Mononuclear cell (primary cell): ENCODE results near the gene RNF222. TPM values are rescaled to one million over a fixed set of nuclear protein-coding genes. Genes with fewer than 3 reads are reported as not detected.
"Not testable (repeated sequence)": the region's sequence is repeated elsewhere in the genome, so short reads cannot be mapped to it uniquely, and the experiment has no call there.

Source experiments
- H3K27me3 ChIP-seq: 2 replicates; pipeline ENCODE4 v1.6.0; 2011; ENCODE audit warnings: low read length, control low read depth; ENCODE audit not compliant: insufficient read depth
- H3K4me1 ChIP-seq: 2 replicates; pipeline ENCODE4 v1.5.1; 2011; ENCODE audit warnings: mild to moderate bottlenecking, low read length, control low read depth; ENCODE audit not compliant: insufficient read depth
- H3K4me3 ChIP-seq: 2 replicates; pipeline ENCODE4 v1.5.1; 2011; ENCODE audit warnings: mild to moderate bottlenecking, low read length, moderate library complexity
- H3K9me3 ChIP-seq: 2 replicates; pipeline ENCODE4 v1.5.1; 2011; ENCODE audit warnings: low read depth, mild to moderate bottlenecking, control low read depth, low read length
- total RNA-seq: library from RNA; depleted of rRNA; stranded (reverse); fragments of >200 nt; gene quantifications from one replicate; pipeline ENCODE4 v1.2.3, GENCODE V29; 2012

RNF222 gene
- total RNA-seq, 1 donor: 0.73 TPM

DNA sequence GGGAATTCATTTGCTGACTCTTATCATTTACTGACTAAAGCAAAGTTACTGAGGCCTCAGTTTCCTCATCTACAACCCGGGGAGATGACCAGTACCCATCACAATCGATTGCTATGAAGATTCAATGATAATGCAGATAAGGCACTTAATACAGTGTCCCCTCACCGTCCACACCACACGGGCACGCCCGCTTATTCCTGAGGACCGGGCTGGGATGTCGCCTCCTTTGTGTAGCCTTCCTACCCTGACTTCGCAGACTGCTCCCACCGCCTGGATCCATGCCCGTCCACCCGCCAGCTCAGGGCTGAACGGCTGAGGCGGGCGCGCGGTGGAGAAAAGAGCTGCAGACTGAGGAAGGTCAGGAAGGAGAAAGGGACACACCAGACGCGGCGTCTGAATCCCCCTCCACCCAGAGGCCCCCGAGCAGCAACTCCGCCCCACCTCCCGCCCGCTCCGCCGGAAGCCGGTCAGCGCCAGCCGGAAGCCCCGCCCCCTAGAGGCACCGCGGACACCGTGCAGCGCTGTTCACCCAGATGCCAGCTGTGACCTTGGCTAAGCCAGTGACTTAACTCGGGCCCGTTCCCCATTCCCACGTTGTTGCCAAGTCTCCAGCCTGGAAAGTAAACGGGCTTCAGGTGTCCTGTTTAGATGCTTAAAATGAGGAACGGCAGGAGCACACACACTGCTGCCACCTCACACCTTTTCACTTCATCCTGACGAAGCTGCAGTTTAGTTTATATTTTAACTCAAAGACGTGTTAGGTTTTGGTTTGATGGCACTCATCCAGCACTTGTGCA lies 21.2 kb downstream of the RNF222 start, which contains the start of gene KRABD2:
Gene KRABD2 (minus strand): TSS at position 434 of the 797 bp plus-strand sequence.
- Histone ChIP-seq H3K9me3 (no peaks in the 10 kb centered on the region), H3K4me1 (peaks cover 37% of the 10 kb centered on the region), H3K4me3 (peak within 1 kb of the TSS; percentile 73), H3K27me3 (no peaks in the 10 kb centered on the region)

- H3K4me3 ChIP-seq: peak overlapping the region; percentile 73
- no peaks in the 10 kb centered on the region for H3K27me3 ChIP-seq
- H3K4me1 ChIP-seq: peaks cover 31% of the 10 kb centered on the region
- no peaks in the 10 kb centered on the region for H3K9me3 ChIP-seq
Observed at GRCh38 chr17:8375738-8376259, 21.8 kb downstream of the RNF222 start.

- H3K4me1 ChIP-seq: peaks cover 38% of the 10 kb centered on the region
- not testable (repeated sequence) for H3K4me3 ChIP-seq, H3K9me3 ChIP-seq, H3K27me3 ChIP-seq
Observed at GRCh38 chr17:8373856-8374255, 23.8 kb downstream of the RNF222 start.

- Histone ChIP-seq H3K4me1 (peaks cover 38% of the 10 kb centered on the region), H3K27me3 (no peaks in the 10 kb centered on the region), H3K9me3 (no peaks in the 10 kb centered on the region), H3K4me3 (no peak overlapping the region)
Observed at GRCh38 chr17:8372422-8372821, 25.2 kb downstream of the RNF222 start.

- Histone ChIP-seq H3K27me3 (no peaks in the 10 kb centered on the region), H3K4me1 (peaks cover 32% of the 10 kb centered on the region), H3K9me3 (no peaks in the 10 kb centered on the region), H3K4me3 (no peak overlapping the region)
Observed at GRCh38 chr17:8371786-8372185, 25.8 kb downstream of the RNF222 start.

- H3K9me3 ChIP-seq: no peaks in the 10 kb centered on the region
- peaks cover 16% of the 10 kb centered on the region for H3K4me1 ChIP-seq
- no peak overlapping the region for H3K4me3 ChIP-seq
- H3K27me3 ChIP-seq: no peaks in the 10 kb centered on the region
Observed at GRCh38 chr17:8369944-8370343, 27.7 kb downstream of the RNF222 start.

- Histone ChIP-seq H3K9me3 (no peaks in the 10 kb centered on the region), H3K27me3 (no peaks in the 10 kb centered on the region), H3K4me3 (no peak overlapping the region), H3K4me1 (peaks cover 16% of the 10 kb centered on the region)
Observed at GRCh38 chr17:8368193-8368592, 29.4 kb downstream of the RNF222 start.

DNA sequence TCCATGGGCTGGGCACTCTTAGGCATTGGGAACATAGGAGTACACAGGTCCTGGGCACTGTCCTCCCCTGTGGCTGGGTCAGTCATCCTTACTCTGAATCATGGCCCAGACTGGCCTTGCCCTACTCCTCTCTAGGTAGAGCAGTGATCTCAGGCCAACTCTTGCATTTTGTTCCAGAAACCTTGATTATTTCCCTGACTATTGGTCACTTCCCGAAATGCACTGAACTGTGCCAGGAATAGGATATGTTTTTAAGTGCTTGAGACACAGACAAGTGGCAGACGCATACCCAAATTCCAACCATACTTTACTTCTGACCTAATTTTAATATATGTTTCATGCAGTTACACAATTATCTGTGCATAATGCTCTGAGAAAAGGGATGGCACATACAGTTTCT lies 31.4 kb downstream of the RNF222 start:
- no peaks in the 10 kb centered on the region for H3K9me3 ChIP-seq
- H3K27me3 ChIP-seq: no peaks in the 10 kb centered on the region
- H3K4me3 ChIP-seq: no peak overlapping the region

DNA sequence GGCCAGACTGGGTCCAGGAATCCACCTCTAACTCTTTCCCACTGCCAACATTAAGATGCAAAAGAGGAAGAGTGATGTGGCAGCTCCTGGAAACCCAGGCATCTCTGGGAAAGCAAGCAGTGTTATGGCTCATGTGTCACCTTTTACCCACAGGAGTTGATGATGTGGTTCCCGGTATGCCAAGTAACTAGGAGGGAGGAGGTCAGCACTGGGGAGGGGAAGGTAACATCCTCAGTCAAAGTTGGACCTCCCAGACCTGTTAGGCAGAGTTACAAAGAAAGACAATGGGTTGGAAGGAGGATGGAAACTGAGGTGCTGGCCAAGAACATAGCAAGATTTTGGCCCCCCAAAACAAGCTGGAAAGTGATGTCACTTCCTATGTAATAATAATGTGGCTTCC lies 32.5 kb downstream of the RNF222 start:
- H3K9me3 ChIP-seq: no peaks in the 10 kb centered on the region
- no peak overlapping the region for H3K4me3 ChIP-seq
- peaks cover 10% of the 10 kb centered on the region for H3K4me1 ChIP-seq
- H3K27me3 ChIP-seq: no peaks in the 10 kb centered on the region

More for the DNA sequence above, 31.4 kb downstream of the RNF222 start:
- peaks cover 16% of the 10 kb centered on the region for H3K4me1 ChIP-seq

DNA sequence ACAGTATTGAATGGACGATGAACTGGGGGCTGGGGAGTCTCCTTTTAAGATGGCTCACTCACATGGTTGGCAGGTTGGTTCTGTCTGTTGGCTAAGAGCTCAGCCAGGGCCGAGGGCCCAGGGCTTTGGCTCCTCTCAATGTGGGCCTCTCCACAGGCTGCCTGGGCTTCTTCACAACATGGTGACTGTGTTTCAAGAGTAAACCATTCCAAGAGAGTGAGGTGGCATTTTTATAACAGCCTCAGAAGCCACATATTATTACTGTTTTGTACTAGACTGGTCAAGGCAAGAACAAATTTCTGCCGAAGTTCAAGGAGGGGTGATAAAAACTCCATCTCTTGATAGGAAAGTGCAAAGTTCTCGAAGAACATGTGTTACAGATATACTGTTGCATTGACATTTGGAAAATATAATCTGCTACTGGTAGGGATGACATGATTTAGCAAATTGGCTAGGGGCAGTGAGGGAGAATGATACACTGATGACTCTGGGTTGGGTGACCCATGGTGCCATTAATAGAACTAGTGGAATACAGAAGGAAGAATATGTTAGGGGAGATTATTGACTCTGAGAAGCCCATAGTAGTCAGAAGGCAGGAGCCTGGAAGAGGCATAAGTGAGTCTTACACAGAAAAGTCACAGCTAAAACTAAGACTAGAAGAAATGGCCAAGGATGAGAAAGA lies 34.8 kb downstream of the RNF222 start:
- H3K4me3 ChIP-seq: no peak overlapping the region
- H3K4me1 ChIP-seq: no peaks in the 10 kb centered on the region
- H3K27me3 ChIP-seq: no peaks in the 10 kb centered on the region

DNA sequence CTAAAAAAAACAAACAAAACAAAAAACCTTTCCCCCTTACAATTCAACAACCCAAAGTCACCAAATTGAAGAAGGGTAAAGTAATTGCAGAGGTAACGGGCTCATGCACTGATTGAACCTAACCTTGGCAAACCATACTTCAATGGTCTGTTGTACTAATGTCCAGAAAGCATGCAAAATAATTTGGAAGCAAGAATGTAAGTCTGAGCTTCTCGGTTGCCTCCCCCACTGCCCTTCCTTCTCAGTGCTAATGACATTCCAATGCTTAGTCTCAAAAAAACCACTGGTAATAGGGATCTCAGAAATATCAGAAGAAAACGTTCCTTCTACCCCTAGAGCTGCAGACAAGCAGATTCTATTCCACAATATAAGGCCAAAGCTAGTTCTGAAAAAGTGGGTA lies 36.9 kb downstream of the RNF222 start:
- no peaks in the 10 kb centered on the region for H3K27me3 ChIP-seq
- no peaks in the 10 kb centered on the region for H3K4me1 ChIP-seq
- H3K4me3 ChIP-seq: no peak overlapping the region
- H3K9me3 ChIP-seq: no peaks in the 10 kb centered on the region

More for the DNA sequence above, 34.8 kb downstream of the RNF222 start:
- H3K9me3 ChIP-seq: no peaks in the 10 kb centered on the region

GRCh38 chr17:8360260-8360659 lies 37.4 kb downstream of the RNF222 start:
- Histone ChIP-seq H3K27me3 (no peaks in the 10 kb centered on the region), H3K4me3 (no peak overlapping the region), H3K4me1 (no peaks in the 10 kb centered on the region)

DNA sequence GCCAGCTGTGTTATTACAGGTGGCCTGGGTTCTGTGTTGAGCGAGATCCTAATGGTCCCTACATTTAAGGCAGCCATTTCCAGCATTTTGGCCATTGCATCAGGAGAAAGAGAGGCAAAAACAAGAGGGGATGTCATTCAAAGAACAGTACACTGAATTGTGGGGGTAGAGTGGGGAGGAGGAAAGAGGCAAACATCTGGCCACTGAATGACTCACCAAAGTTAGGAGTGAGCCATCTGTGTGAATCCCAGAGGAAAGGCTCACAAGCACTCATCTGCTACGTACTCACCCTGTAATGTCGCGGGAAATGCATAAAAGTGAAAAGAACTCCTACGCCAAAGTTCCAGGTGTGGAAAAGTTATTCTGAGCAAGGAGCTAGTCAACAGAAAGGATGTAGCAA lies 37.9 kb downstream of the RNF222 start:
- Histone ChIP-seq H3K4me3 (no peak overlapping the region), H3K27me3 (no peaks in the 10 kb centered on the region), H3K9me3 (no peaks in the 10 kb centered on the region), H3K4me1 (no peaks in the 10 kb centered on the region)

More at GRCh38 chr17:8360260-8360659, 37.4 kb downstream of the RNF222 start:
- no peaks in the 10 kb centered on the region for H3K9me3 ChIP-seq

DNA sequence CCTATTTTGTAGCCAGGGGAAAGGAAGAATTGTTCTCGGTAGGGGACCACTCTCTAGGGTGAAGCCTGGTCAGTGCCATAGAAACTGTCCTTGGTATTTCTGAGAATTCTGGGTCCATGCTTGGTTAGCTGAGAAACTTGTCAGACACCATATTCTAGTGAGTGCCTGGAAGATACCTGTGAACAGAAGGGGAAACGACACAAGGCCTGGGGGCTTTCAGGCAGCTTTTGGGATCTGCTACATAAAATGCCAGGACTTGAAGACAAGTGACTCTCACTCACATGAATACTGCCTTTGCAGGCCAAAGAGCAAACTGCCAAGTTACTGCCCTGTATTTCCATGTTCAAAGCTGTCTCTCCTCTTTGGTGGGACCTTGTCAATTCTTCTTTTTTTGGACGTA lies 39.7 kb downstream of the RNF222 start:
- H3K9me3 ChIP-seq: no peaks in the 10 kb centered on the region

GRCh38 chr17:8354236-8354635 lies 43.4 kb downstream of the RNF222 start:
- H3K4me1 ChIP-seq: no peaks in the 10 kb centered on the region
- no peaks in the 10 kb centered on the region for H3K27me3 ChIP-seq
- H3K4me3 ChIP-seq: no peak overlapping the region
- no peaks in the 10 kb centered on the region for H3K9me3 ChIP-seq

More for the DNA sequence above, 39.7 kb downstream of the RNF222 start:
- Histone ChIP-seq H3K4me1 (no peaks in the 10 kb centered on the region), H3K27me3 (no peaks in the 10 kb centered on the region), H3K4me3 (no peak overlapping the region)
